PC-9 (cell line): ENCODE data around the gene ATN1. TPM values are rescaled to one million over a fixed set of nuclear protein-coding genes. Genes with fewer than 3 reads are reported as not detected.

Experiments
- BruUV-seq: library from RNA; stranded (reverse); fragments of 400-500 nt; replicated peaks from 2 replicates; lab custom pipeline; 2021; lab: Mats Ljungman, UMichigan
- CTCF ChIA-PET: fragments of 300-600 bp; sonication (Branson Sonifier 250); formaldehyde crosslinking; loops from one replicate; lab custom pipeline; 2022; ENCODE audit warnings: antibody characterized with exemption; lab: Charles Lee
- POLR2A ChIA-PET: fragments of 300-600 bp; sonication (Branson Sonifier 250); formaldehyde crosslinking; loops from one replicate; lab custom pipeline; 2022; ENCODE audit warnings: antibody characterized with exemption; ENCODE audit not compliant: unreplicated experiment; lab: Charles Lee
- DNase-seq, 2 experiments: peaks; one replicate each; pipeline versions ENCODE4 v3.0.0 to v3.0.0-alpha.2; 2015 to 2022; ENCODE audit warnings: mixed read lengths in 1 of 2
- H2AFZ ChIP-seq: fragments of 200-600 bp; sonication (generic); 2 replicates; pipeline ENCODE4 v1.8.1; 2017; ENCODE audit warnings: antibody characterized with exemption
- H3F3A ChIP-seq: fragments of 200-600 bp; sonication (generic); 2 replicates; pipeline ENCODE4 v1.8.1; 2017; ENCODE audit warnings: antibody characterized with exemption, mild to moderate bottlenecking, low read depth; ENCODE audit not compliant: insufficient read depth
- H3K27ac ChIP-seq: fragments of 200-600 bp; sonication (generic); 2 replicates; pipeline ENCODE4 v1.6.1; 2016; ENCODE audit warnings: mixed run types
- H3K27me3 ChIP-seq: fragments of 200-600 bp; sonication (generic); 2 replicates; pipeline ENCODE4 v1.6.1; 2016; ENCODE audit warnings: low read depth, mixed run types; ENCODE audit not compliant: insufficient read depth
- H3K36me3 ChIP-seq: fragments of 200-600 bp; sonication (generic); 2 replicates; pipeline ENCODE4 v1.6.1; 2016; ENCODE audit warnings: low read depth, mixed run types
- H3K4me1 ChIP-seq: fragments of 200-600 bp; sonication (generic); replicated peaks from 2 replicates; pipeline ENCODE4 v1.6.1; 2016; ENCODE audit warnings: mixed run types; ENCODE audit not compliant: insufficient read depth
- H3K4me2 ChIP-seq: fragments of 200-600 bp; sonication (generic); 2 replicates; pipeline ENCODE4 v1.6.1; 2017; ENCODE audit warnings: mixed run types
- H3K4me3 ChIP-seq: fragments of 200-600 bp; sonication (generic); 2 replicates; pipeline ENCODE4 v1.6.1; 2016; ENCODE audit warnings: mixed run types
- H3K79me2 ChIP-seq: fragments of 200-600 bp; sonication (generic); 2 replicates; pipeline ENCODE4 v1.6.1; 2017; ENCODE audit warnings: low read depth, mixed run types
- H3K9me2 ChIP-seq: fragments of 200-600 bp; sonication (generic); 2 replicates; pipeline ENCODE4 v1.8.1; 2017; ENCODE audit warnings: mild to moderate bottlenecking; ENCODE audit not compliant: insufficient read depth
- H3K9me3 ChIP-seq: fragments of 200-600 bp; sonication (generic); 2 replicates; pipeline ENCODE4 v1.8.1; 2016; ENCODE audit warnings: low read depth; ENCODE audit not compliant: insufficient read depth
- H4K20me1 ChIP-seq: fragments of 200-600 bp; sonication (generic); 2 replicates; pipeline ENCODE4 v1.8.1; 2017; ENCODE audit not compliant: insufficient read depth
- EZH2 ChIP-seq: fragments of 200-600 bp; sonication (generic); IDR thresholded peaks from 2 replicates; pipeline ENCODE4 v1.8.0; 2017; ENCODE audit warnings: antibody characterized with exemption, low read depth
- intact Hi-C: fragments of 100-400 bp; cut with micrococcal nuclease; formaldehyde crosslinking; loops from one replicate; pipeline ENCODE4 v1.10.0; 2022; ENCODE audit not compliant: unreplicated experiment
- total RNA-seq: library from RNA; stranded (reverse); gene quantifications from 2 replicates; pipeline ENCODE4 v1.2.3, GENCODE V29; 2021
- TF ChIP-seq, protein P1 (sequence below): fragments of 200-600 bp; sonication (generic); conservative IDR thresholded peaks from 2 replicates; pipeline ENCODE4 v1.6.1; 2017; ENCODE audit warnings: mixed run types, antibody characterized with exemption, mild to moderate bottlenecking, moderate library complexity

Gene ATN1
- total RNA-seq, 1 experiment from 2014 or later = 158 TPM

DNA sequence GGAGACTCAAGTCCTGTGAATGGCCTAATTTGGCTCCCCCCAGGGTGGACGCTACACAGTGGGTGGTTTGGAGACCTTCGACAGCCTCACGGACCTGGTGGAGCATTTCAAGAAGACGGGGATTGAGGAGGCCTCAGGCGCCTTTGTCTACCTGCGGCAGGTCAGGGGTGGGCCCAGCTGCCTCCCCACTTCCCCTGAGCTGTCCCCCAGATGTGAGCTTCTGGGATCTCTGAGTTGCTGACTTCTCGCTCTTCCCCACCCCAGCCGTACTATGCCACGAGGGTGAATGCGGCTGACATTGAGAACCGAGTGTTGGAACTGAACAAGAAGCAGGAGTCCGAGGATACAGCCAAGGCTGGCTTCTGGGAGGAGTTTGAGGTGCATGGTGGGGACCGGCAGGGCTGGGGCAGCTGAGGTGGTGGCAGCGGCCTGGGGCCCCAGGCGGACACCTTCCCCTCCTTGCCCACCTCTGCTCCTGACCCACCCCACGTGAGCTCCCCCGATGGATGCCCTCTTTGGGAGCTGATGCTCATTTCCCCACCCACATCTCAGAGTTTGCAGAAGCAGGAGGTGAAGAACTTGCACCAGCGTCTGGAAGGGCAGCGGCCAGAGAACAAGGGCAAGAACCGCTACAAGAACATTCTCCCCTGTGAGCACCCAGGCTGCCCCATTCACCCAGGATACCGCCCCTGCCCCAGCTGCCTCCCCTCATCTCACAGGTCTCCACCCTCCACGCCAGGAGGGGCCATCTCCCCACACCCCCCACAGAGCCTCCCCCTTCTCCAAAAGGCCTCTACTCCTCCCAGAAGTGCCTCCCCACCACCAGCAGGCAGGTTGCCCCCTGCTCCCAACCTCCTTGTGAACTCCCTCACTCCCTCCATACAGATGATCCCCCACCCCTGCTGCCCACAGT lies 27.6 kb downstream of the ATN1 start:
- no peaks in the 10 kb centered on the region for H3K36me3 ChIP-seq
- H3K79me2 ChIP-seq = no peaks in the 10 kb centered on the region
- H3K9me2 ChIP-seq = no peaks in the 10 kb centered on the region
- peaks cover 6% of the 10 kb centered on the region for H3K4me1 ChIP-seq
- H3K4me3 ChIP-seq = no peak overlapping the region
- POLR2A ChIA-PET = no interaction called here
- H4K20me1 ChIP-seq = no peaks in the 10 kb centered on the region
- H3K27me3 ChIP-seq = no peaks in the 10 kb centered on the region
- TF ChIP-seq, protein P1, sequence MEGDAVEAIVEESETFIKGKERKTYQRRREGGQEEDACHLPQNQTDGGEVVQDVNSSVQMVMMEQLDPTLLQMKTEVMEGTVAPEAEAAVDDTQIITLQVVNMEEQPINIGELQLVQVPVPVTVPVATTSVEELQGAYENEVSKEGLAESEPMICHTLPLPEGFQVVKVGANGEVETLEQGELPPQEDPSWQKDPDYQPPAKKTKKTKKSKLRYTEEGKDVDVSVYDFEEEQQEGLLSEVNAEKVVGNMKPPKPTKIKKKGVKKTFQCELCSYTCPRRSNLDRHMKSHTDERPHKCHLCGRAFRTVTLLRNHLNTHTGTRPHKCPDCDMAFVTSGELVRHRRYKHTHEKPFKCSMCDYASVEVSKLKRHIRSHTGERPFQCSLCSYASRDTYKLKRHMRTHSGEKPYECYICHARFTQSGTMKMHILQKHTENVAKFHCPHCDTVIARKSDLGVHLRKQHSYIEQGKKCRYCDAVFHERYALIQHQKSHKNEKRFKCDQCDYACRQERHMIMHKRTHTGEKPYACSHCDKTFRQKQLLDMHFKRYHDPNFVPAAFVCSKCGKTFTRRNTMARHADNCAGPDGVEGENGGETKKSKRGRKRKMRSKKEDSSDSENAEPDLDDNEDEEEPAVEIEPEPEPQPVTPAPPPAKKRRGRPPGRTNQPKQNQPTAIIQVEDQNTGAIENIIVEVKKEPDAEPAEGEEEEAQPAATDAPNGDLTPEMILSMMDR = no peak
- no peak for TF ChIP-seq EZH2
- intact Hi-C loops = no loop called here
- no TSS peak for BruUV-seq
- no peak overlapping the region for H3K27ac ChIP-seq
- no peak overlapping the region for H3K4me2 ChIP-seq
- DNase-seq = no peak
- no peak overlapping the region for H2AFZ ChIP-seq
- no peaks in the 10 kb centered on the region for H3K9me3 ChIP-seq
- H3F3A ChIP-seq = peaks cover 2% of the 10 kb centered on the region; the same call in 1 of the 2 replicates
- CTCF ChIA-PET = no interaction called here

DNA sequence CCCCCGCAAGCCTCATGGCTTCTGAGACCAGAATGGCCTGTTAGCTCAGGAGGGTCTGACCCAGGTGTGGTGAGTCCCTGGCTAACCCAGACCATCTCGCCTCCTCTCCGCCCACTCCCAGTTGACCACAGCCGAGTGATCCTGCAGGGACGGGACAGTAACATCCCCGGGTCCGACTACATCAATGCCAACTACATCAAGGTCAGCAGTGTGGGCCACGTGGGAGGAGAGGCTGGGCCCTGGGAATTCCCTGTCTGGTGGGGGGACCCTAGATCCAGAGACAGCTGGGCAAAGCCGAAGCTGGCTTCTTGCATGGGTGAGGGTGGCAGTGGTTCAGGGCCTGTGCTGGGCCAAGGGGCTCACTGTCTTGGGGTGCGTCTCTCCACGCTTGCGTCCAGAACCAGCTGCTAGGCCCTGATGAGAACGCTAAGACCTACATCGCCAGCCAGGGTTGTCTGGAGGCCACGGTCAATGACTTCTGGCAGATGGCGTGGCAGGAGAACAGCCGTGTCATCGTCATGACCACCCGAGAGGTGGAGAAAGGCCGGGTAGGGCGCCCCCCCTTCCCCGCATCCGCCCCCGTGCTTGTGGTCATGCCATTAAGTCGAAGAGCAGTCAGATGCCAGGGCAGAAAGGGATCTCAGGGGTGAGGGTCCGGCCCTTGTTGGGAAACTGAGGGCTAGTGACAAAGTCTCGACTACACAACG lies 28.4 kb downstream of the ATN1 start:
- H3F3A ChIP-seq = peaks cover 11% of the 10 kb centered on the region; the same call in 1 of the 2 replicates
- no peak for DNase-seq
- no peaks in the 10 kb centered on the region for H4K20me1 ChIP-seq
- intact Hi-C loops = no loop called here
- no peaks in the 10 kb centered on the region for H3K79me2 ChIP-seq
- CTCF ChIA-PET = no interaction called here
- H3K4me3 ChIP-seq = no peak overlapping the region
- no TSS peak for BruUV-seq
- no peaks in the 10 kb centered on the region for H3K9me2 ChIP-seq
- H3K27me3 ChIP-seq = no peaks in the 10 kb centered on the region
- H3K27ac ChIP-seq = no peak overlapping the region
- H3K4me1 ChIP-seq = peaks cover 14% of the 10 kb centered on the region
- no peak overlapping the region for H3K4me2 ChIP-seq
- H3K36me3 ChIP-seq = no peaks in the 10 kb centered on the region
- H2AFZ ChIP-seq = no peak overlapping the region
- TF ChIP-seq, protein P1 = no peak
- TF ChIP-seq EZH2 = no peak
- H3K9me3 ChIP-seq = no peaks in the 10 kb centered on the region
- POLR2A ChIA-PET = no interaction called here

DNA sequence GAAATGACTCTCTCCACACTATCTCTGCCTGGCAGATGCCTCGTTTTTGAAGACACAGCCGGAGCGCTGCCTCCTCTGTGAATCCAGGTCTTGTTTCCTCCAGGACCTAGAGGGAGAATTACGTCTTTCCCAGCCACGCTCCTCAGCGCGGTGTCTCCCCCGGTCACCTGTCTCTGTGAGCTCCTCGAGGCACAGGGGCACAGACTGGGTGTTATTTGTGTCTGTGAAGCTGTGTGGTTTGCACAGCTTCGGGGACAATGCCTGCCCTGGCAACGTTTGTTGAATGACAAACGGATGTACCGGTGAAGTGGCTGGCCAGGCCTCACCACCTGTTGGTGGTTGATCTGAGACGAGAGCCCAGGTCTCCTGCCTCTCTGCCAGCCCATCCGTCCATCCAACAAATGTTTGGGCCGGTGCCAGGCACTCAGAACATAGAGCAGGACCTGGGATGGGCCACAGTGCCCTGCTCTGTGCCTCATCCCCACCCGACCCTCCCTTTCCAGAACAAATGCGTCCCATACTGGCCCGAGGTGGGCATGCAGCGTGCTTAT lies 29.5 kb downstream of the ATN1 start:
- Histone ChIP-seq H3K4me3 (no peak overlapping the region), H3K27ac (no peak overlapping the region), H3K4me2 (no peak overlapping the region), H3K79me2 (no peaks in the 10 kb centered on the region), H3K4me1 (peaks cover 24% of the 10 kb centered on the region), H3K9me2 (no peaks in the 10 kb centered on the region), H3K36me3 (no peaks in the 10 kb centered on the region), H2AFZ (no peak overlapping the region), H4K20me1 (no peaks in the 10 kb centered on the region), H3F3A (peaks cover 21% of the 10 kb centered on the region), H3K9me3 (no peaks in the 10 kb centered on the region), H3K27me3 (no peaks in the 10 kb centered on the region)
- TF ChIP-seq EZH2 = no peak
- TF ChIP-seq, protein P1 = no peak
- intact Hi-C loops = no loop called here
- POLR2A ChIA-PET = interaction anchor here (0.6 kb wide), 1 partner anchor 537 kb away, joined by 10 read pairs; no protein-coding TSS in a partner anchor
- BruUV-seq = no TSS peak
- CTCF ChIA-PET = no interaction called here
- no peak for DNase-seq
